ACHN (cell line): ENCODE measurements around the gene KRT4.

ENCODE experiments used
- DNase-seq: peaks from one replicate; pipeline ENCODE4 v3.0.0-alpha.2; 2015
- in situ Hi-C: cut with HindIII; loops from 2 replicates; pipeline ENCODE4 v1.10.0; 2017; ENCODE audit warnings: low sequenced_read_pairs, low pct_ligation_motif_present, low pct_unique_long_range_greater_than_20kb

KRT4 gene

GRCh38 chr12:52814710-52815155 is 817 bp upstream of the KRT4 start:
- in situ Hi-C loops = no loop called here
- no peak for DNase-seq

- no peak for DNase-seq
- in situ Hi-C loops = no loop called here
Observed at GRCh38 chr12:52813203-52813819, 605 bp downstream of the KRT4 start.

- in situ Hi-C loops = no loop called here
- DNase-seq = no peak
Observed at GRCh38 chr12:52812749-52813148, 1.2 kb downstream of the KRT4 start.

- in situ Hi-C loops = no loop called here
Observed at GRCh38 chr12:52812073-52812400, 1.9 kb downstream of the KRT4 start.

GRCh38 chr12:52811191-52812072 is 2.5 kb downstream of the KRT4 start:
- DNase-seq = no peak
- in situ Hi-C loops = no loop called here

More at GRCh38 chr12:52812073-52812400, 1.9 kb downstream of the KRT4 start:
- no peak for DNase-seq

- no peak for DNase-seq
- in situ Hi-C loops = no loop called here
Observed at GRCh38 chr12:52810554-52810953, 3.4 kb downstream of the KRT4 start.

- DNase-seq = no peak
- in situ Hi-C loops = no loop called here
Observed at GRCh38 chr12:52809166-52809565, 4.8 kb downstream of the KRT4 start.

- in situ Hi-C loops = no loop called here
- no peak for DNase-seq
Observed at GRCh38 chr12:52808573-52809160, 5.2 kb downstream of the KRT4 start.

GRCh38 chr12:52807544-52808470 is 6.1 kb downstream of the KRT4 start:
- DNase-seq = no peak
- in situ Hi-C loops = no loop called here

- no peak for DNase-seq
- in situ Hi-C loops = no loop called here
Observed at GRCh38 chr12:52806821-52807543, 6.9 kb downstream of the KRT4 start.

GRCh38 chr12:52806169-52806811 is 7.6 kb downstream of the KRT4 start:
- in situ Hi-C loops = no loop called here
- DNase-seq = no peak

- DNase-seq = no peak
- in situ Hi-C loops = no loop called here
Observed at GRCh38 chr12:52805739-52806138, 8.2 kb downstream of the KRT4 start.

GRCh38 chr12:52805000-52805399 is 8.9 kb downstream of the KRT4 start:
- in situ Hi-C loops = no loop called here
- no peak for DNase-seq

GRCh38 chr12:52802442-52802841 is 11.5 kb downstream of the KRT4 start:
- in situ Hi-C loops = no loop called here
- DNase-seq = no peak

- in situ Hi-C loops = no loop called here
- no peak for DNase-seq
Observed at GRCh38 chr12:52801773-52802172, 12.1 kb downstream of the KRT4 start.

- no peak for DNase-seq
- in situ Hi-C loops = no loop called here
Observed at GRCh38 chr12:52800259-52800917, 13.5 kb downstream of the KRT4 start.

- DNase-seq = no peak
- in situ Hi-C loops = no loop called here
Observed at GRCh38 chr12:52799505-52800211, 14.3 kb downstream of the KRT4 start.
